Measurements from ENCODE around the gene ANXA11.

The ANXA11 gene

GRCh38 chr10:80184291-80184690, 21.0 kb downstream of the ANXA11 start:
- H3K4me1 ChIP-seq = no peaks in the 10 kb centered on the region
- TF ChIP-seq CTCF (IDR thresholded peaks at IDR 0.05; ENCODE audit: low read depth, low read length) = no peak
- DNase-seq = no peak
- H3K4me3 ChIP-seq (ENCODE audit: low read depth, low read length) = no peak overlapping the region
- H3K36me3 ChIP-seq = no peaks in the 10 kb centered on the region
- no peaks in the 10 kb centered on the region for H3K9me3 ChIP-seq
- no peaks in the 10 kb centered on the region for H3K27me3 ChIP-seq

DNA sequence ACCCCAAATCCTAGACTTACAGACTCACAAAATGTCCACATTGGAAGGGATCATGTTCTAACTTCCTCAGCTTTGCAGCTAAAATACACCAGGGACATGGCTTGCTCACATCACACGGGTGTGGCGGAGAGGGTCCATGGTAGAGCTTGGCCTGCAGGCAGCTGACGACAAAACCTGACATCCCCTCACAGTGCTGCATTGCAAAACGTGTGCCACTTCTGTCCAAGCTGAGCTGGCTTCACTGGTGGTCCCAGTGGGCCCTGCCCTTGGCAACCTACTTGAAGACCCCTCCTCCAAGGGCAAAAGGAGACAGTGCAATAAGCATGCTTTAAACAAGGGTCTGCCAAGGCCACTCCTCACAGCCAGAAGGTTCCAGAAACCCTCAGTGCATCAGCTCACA, 21.9 kb downstream of the ANXA11 start:
- no peaks in the 10 kb centered on the region for H3K4me1 ChIP-seq
- no peak for TF ChIP-seq CTCF (IDR thresholded peaks at IDR 0.05; ENCODE audit: low read depth, low read length)
- DNase-seq = no peak
- H3K27me3 ChIP-seq = no peaks in the 10 kb centered on the region
- H3K36me3 ChIP-seq = no peaks in the 10 kb centered on the region
- no peaks in the 10 kb centered on the region for H3K9me3 ChIP-seq
- no peak overlapping the region for H3K4me3 ChIP-seq (ENCODE audit: low read depth, low read length)

DNA sequence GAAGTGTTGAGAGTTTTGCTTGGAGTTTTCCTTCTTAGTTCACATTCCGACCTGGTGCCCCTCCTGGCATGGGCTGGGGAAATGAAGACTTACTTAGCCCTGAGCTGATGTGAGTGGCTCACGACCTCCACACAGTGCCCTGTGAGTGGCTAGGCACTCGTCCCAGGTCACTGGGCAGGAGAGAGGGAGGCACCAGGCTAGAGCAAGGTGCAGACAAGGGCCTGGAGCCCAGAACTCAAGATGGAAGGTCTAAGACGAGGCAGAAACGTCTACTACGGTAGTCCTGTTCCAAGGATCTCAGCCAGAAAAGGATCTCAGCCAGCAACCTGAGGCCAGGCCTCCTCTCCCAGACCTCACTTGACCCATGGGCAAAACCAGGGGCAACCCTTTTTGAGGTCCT, 22.4 kb downstream of the ANXA11 start:
- Histone ChIP-seq H3K9me3 (no peaks in the 10 kb centered on the region), H3K27me3 (no peaks in the 10 kb centered on the region), H3K4me3 (ENCODE audit: low read depth, low read length) (no peak overlapping the region), H3K36me3 (no peaks in the 10 kb centered on the region), H3K4me1 (no peaks in the 10 kb centered on the region)
- no peak for DNase-seq
- TF ChIP-seq CTCF (IDR thresholded peaks at IDR 0.05; ENCODE audit: low read depth, low read length) = no peak

DNA sequence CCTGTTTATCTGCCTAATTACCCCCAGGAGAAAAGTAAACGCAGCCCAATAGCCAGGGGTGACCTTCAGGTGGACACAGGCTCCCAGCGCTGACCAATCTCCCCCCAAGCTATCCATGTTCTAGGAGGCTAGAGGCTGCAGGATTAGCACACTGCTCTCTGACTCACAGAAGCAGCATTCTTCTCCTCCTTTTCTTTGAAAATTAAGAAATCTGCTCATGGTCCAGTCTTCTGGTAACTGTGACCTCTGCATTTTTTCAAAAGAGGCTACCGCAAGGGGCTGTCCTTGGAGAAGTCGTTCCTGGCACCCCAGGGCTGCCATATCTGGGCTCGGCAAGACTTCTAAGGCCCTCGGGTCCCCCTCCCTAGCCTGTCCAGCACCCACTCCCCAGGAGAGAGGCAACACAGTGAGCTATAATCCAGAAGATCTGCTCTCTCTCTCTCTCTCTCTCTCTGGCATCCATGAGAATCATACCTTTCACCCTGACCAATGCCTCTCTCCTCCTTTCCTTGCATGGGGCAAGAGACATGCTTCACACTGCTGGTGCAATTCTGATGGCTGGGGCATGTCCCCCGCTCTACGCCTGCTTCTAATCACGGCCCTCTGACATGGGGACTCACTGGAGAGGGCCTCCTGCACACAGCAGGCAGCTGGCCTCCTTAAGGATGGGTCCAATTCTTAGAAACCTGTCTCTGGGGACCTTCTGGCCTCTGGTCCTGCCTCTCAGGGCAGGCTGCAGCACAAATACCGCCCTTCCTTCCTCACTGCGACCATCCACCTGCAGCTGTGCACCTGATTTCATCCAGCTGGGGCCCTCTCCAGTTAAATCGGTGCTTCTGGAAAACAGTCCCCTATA, 27.3 kb downstream of the ANXA11 start:
- no peaks in the 10 kb centered on the region for H3K9me3 ChIP-seq
- H3K4me3 ChIP-seq (ENCODE audit: low read depth, low read length) = no peak overlapping the region
- no peaks in the 10 kb centered on the region for H3K4me1 ChIP-seq
- no peak for TF ChIP-seq CTCF (IDR thresholded peaks at IDR 0.05; ENCODE audit: low read depth, low read length)
- H3K27me3 ChIP-seq = no peaks in the 10 kb centered on the region
- no peaks in the 10 kb centered on the region for H3K36me3 ChIP-seq
- DNase-seq = no peak

DNA sequence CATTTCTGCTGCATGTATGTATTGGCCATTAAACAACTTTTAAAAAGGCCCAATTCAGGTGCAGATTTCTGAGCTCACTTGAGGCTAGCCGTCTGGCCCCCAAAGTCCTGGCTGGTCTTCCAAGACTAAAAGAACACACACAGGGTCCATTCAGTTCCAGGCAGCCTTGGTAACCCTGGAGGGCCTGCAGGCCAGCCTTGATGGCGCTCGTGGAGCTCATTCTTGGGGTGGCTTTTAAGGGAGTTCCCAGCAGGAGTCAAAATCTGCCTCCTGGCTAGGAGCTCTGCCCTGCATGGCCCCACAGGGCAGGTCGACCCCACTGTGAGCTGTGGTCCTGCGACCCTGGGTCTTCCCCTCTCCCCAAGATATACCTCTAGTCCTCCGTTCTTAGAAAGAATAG, 28.8 kb downstream of the ANXA11 start:
- Histone ChIP-seq H3K36me3 (no peaks in the 10 kb centered on the region), H3K4me1 (no peaks in the 10 kb centered on the region), H3K9me3 (no peaks in the 10 kb centered on the region), H3K27me3 (no peaks in the 10 kb centered on the region), H3K4me3 (ENCODE audit: low read depth, low read length) (no peak overlapping the region)
- no peak for TF ChIP-seq CTCF (IDR thresholded peaks at IDR 0.05; ENCODE audit: low read depth, low read length)
- no peak for DNase-seq

DNA sequence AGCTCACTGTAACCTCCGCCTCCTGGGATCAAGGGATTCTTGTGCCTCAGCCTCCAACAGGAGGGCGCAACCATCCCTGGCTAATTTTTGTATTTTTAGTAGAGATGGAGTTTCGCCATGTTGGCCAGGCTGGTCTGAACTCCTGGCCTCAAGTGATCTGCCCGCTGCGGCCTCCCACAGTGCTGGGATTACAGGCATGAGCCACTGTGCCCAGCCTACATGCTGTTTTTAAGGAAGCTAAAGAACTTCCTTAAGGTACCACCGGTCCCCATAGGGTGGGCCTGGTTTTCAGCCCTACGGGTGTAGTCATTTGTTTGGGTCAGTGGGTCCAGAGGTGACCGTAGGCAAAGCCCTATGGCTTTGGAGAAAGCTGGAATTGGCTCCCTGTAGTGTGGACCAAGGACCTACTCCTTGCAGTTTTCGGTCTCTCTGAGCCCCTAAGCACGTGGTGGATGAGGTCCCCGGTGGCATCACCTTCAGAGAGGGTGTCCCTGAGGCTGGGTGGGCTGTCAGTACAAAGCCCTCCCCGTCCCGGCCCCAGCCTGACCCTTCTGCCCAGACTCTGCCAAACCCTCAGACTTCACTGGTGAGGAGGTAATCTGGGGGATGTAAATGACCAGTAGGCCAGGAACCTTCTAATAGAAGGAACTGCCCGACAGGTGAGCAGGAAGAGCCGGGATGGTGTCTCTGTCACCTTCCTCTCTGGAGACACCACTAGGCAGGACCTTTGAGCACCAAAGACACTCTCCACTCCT, 30.5 kb downstream of the ANXA11 start:
- H3K36me3 ChIP-seq = no peaks in the 10 kb centered on the region
- TF ChIP-seq CTCF (IDR thresholded peaks at IDR 0.05; ENCODE audit: low read depth, low read length) = no peak

More for the DNA sequence above, 30.5 kb downstream of the ANXA11 start:
- Histone ChIP-seq H3K4me3 (ENCODE audit: low read depth, low read length) (no peak overlapping the region), H3K27me3 (no peaks in the 10 kb centered on the region), H3K4me1 (no peaks in the 10 kb centered on the region), H3K9me3 (no peaks in the 10 kb centered on the region)
- no peak for DNase-seq
